Islet of Langerhans (tissue), 1 donor: ENCODE data around the gene LEF1.

Experiments
- FAIRE-seq: peaks from one replicate; lab custom pipeline; 2011; peaks lifted over from hg19 to GRCh38; lab: Jason Lieb, UNC

LEF1 gene

GRCh38 chr4:108031427-108032083 lies 137.2 kb downstream of the LEF1 start:
- no peak for FAIRE-seq

GRCh38 chr4:108030332-108030731 lies 138.4 kb downstream of the LEF1 start:
- no peak for FAIRE-seq

- FAIRE-seq = no peak
These were observed 139.0 kb downstream of the LEF1 start for GRCh38 chr4:108029731-108030130.

GRCh38 chr4:108029016-108029720 lies 139.6 kb downstream of the LEF1 start:
- no peak for FAIRE-seq

- no peak for FAIRE-seq
These were observed 143.9 kb downstream of the LEF1 start for GRCh38 chr4:108024878-108025165.

GRCh38 chr4:108024085-108024877 lies 144.5 kb downstream of the LEF1 start:
- FAIRE-seq = peak; percentile 65

- FAIRE-seq = no peak
These were observed 149.9 kb downstream of the LEF1 start for GRCh38 chr4:108018884-108019187.

- peak; percentile 98 for FAIRE-seq
These were observed 150.5 kb downstream of the LEF1 start for GRCh38 chr4:108018040-108018883.

GRCh38 chr4:108013955-108014354 lies 154.8 kb downstream of the LEF1 start:
- FAIRE-seq = no peak

GRCh38 chr4:108013327-108013726 lies 155.4 kb downstream of the LEF1 start:
- FAIRE-seq = no peak

GRCh38 chr4:108012382-108012781 lies 156.3 kb downstream of the LEF1 start:
- FAIRE-seq = peak; percentile 51

GRCh38 chr4:108010167-108010566 lies 158.6 kb downstream of the LEF1 start:
- FAIRE-seq = no peak

- FAIRE-seq = no peak
These were observed 160.0 kb downstream of the LEF1 start for GRCh38 chr4:108008721-108009120.

- FAIRE-seq = no peak
These were observed 160.7 kb downstream of the LEF1 start for GRCh38 chr4:108007984-108008383.

GRCh38 chr4:108006361-108006760 lies 162.4 kb downstream of the LEF1 start:
- FAIRE-seq = no peak

GRCh38 chr4:108005807-108006206 lies 162.9 kb downstream of the LEF1 start:
- FAIRE-seq = no peak

- no peak for FAIRE-seq
These were observed 164.1 kb downstream of the LEF1 start for GRCh38 chr4:108004646-108005045.

GRCh38 chr4:108003982-108004515 lies 164.7 kb downstream of the LEF1 start:
- no peak for FAIRE-seq

GRCh38 chr4:108001540-108002135 lies 167.1 kb downstream of the LEF1 start:
- no peak for FAIRE-seq

- FAIRE-seq = no peak
These were observed 168.7 kb downstream of the LEF1 start for GRCh38 chr4:107999932-108000539.

- no peak for FAIRE-seq
These were observed 170.9 kb downstream of the LEF1 start for GRCh38 chr4:107997794-107998193.
